H1 (cell line): Measurements from ENCODE around the gene SERPINB8. TPM values are rescaled to one million over a fixed set of nuclear protein-coding genes. Genes with fewer than 3 reads are reported as not detected.

Experiments used
- CTCF ChIA-PET: fragments of 300-600 bp; sonication (Branson Sonifier 250); formaldehyde crosslinking; loops from one replicate; lab custom pipeline; 2021; ENCODE audit not compliant: partially characterized antibody; lab: Charles Lee
- POLR2A ChIA-PET: fragments of 300-600 bp; sonication (Branson Sonifier 250); formaldehyde crosslinking; loops from one replicate; lab custom pipeline; 2021; ENCODE audit warnings: inconsistent platforms; ENCODE audit not compliant: partially characterized antibody; lab: Charles Lee
- DNase-seq, 2 experiments: peaks; one replicate each; pipeline versions ENCODE4 v3.0.0 to v3.0.0-alpha.2; 2010 to 2022; ENCODE audit warnings: low spot score in 2 of 2, low read depth in 1 of 2, mixed read lengths in 1 of 2
- FAIRE-seq: peaks from 2 replicates; lab custom pipeline; 2011; peaks lifted over from hg19 to GRCh38; lab: Jason Lieb, UNC
- H2AFZ ChIP-seq: 2 replicates; pipeline ENCODE4 v1.8.1; 2012; ENCODE audit warnings: low read length, inconsistent platforms
- H2AK5ac ChIP-seq: 2 replicates; pipeline ENCODE4 v1.6.1; 2013; ENCODE audit warnings: low read depth, low read length
- H2BK120ac ChIP-seq: replicated peaks from 2 replicates; pipeline ENCODE3; 2013; ENCODE audit warnings: low read depth, low read length, inconsistent platforms
- H2BK12ac ChIP-seq: 2 replicates; pipeline ENCODE4 v1.6.1; 2013; ENCODE audit warnings: low read depth, low read length
- H2BK15ac ChIP-seq: 2 replicates; pipeline ENCODE4 v1.6.1; 2013; ENCODE audit warnings: low read length
- H2BK20ac ChIP-seq: 2 replicates; pipeline ENCODE4 v1.6.1; 2013; ENCODE audit warnings: low read length
- H2BK5ac ChIP-seq: 2 replicates; pipeline ENCODE4 v1.6.1; 2013; ENCODE audit warnings: low read depth, low read length
- H3K14ac ChIP-seq: 2 replicates; pipeline ENCODE4 v1.6.1; 2013; ENCODE audit warnings: inconsistent platforms; ENCODE audit not compliant: insufficient read length
- H3K18ac ChIP-seq: 2 replicates; pipeline ENCODE4 v1.6.1; 2013; ENCODE audit warnings: low read length; ENCODE audit errors: extremely low read depth
- H3K23ac ChIP-seq: 2 replicates; pipeline ENCODE4 v1.6.1; 2013; ENCODE audit warnings: inconsistent platforms; ENCODE audit not compliant: insufficient read length
- H3K23me2 ChIP-seq: 2 replicates; pipeline ENCODE4 v1.6.1; 2013; ENCODE audit warnings: low read depth, low read length
- H3K27ac ChIP-seq: 2 replicates; pipeline ENCODE4 v1.6.1; 2011; ENCODE audit warnings: low read depth, low read length, inconsistent platforms
- H3K27me3 ChIP-seq, 4 experiments: replicated peaks in 1 of 4; 1 replicate in 1 of 4; 2 replicates in 3 of 4; pipeline versions ENCODE4 v1.6.1 to v1.8.1; 2011 to 2013; ENCODE audit warnings: low read length in 3 of 4, mild to moderate bottlenecking in 3 of 4, inconsistent platforms in 2 of 4, mixed read lengths in 2 of 4, moderate library complexity in 1 of 4; ENCODE audit not compliant: control insufficient read depth in 3 of 4, insufficient read depth in 3 of 4; ENCODE audit errors: extremely low read depth in 1 of 4
- H3K36me3 ChIP-seq, 4 experiments: 2 replicates each; pipeline versions ENCODE4 v1.6.1 to v1.8.1; 2011 to 2013; ENCODE audit warnings: mild to moderate bottlenecking in 4 of 4, low read length in 3 of 4, moderate library complexity in 2 of 4, control low read depth in 1 of 4, inconsistent platforms in 1 of 4; ENCODE audit not compliant: insufficient read depth in 4 of 4, control insufficient read depth in 2 of 4
- H3K4ac ChIP-seq: replicated peaks from 2 replicates; pipeline ENCODE3; 2013; ENCODE audit warnings: low read length, low read depth, mixed read lengths, inconsistent platforms; ENCODE audit not compliant: insufficient read length
- H3K4me1 ChIP-seq, 4 experiments: replicated peaks in 1 of 4; 1 replicate in 1 of 4; 2 replicates in 3 of 4; pipeline versions ENCODE4 v1.6.1 to v1.8.1; 2011 to 2013; ENCODE audit warnings: low read length in 3 of 4, inconsistent platforms in 2 of 4, mixed read lengths in 1 of 4; ENCODE audit not compliant: insufficient read depth in 4 of 4, control insufficient read depth in 3 of 4
- H3K4me2 ChIP-seq, 2 experiments: 2 replicates each; pipeline versions ENCODE4 v1.6.1 to v1.8.1; 2011 to 2013; ENCODE audit warnings: low read depth in 2 of 2, low read length in 2 of 2, control low read depth in 1 of 2, inconsistent platforms in 1 of 2, mild to moderate bottlenecking in 1 of 2; ENCODE audit not compliant: insufficient read depth in 1 of 2
- H3K4me3 ChIP-seq, 4 experiments: fragments of 200-600, 300-600 bp in 1 of 4; sonication (generic), shearing (Covaris generic), sonication (Bioruptor Twin) in 1 of 4; 2 replicates each; pipeline versions ENCODE4 v1.5.1 to v1.8.1; 2011 to 2016; ENCODE audit warnings: low read length in 4 of 4, low read depth in 3 of 4, control low read depth in 2 of 4, inconsistent platforms in 2 of 4, mild to moderate bottlenecking in 2 of 4, mixed read lengths in 1 of 4, moderate library complexity in 1 of 4; ENCODE audit not compliant: insufficient read depth in 2 of 4; ENCODE audit errors: extremely low read depth in 1 of 4
- H3K56ac ChIP-seq: replicated peaks from 2 replicates; pipeline ENCODE3; 2013; ENCODE audit warnings: low read depth, mild to moderate bottlenecking, mixed read lengths, low read length, inconsistent platforms; ENCODE audit not compliant: insufficient read length
- H3K79me1 ChIP-seq: 2 replicates; pipeline ENCODE4 v1.6.1; 2013; ENCODE audit warnings: low read depth, low read length, control low read depth
- H3K79me2 ChIP-seq, 2 experiments: 2 replicates each; pipeline versions ENCODE4 v1.6.1 to v1.8.1; 2012 to 2013; ENCODE audit warnings: low read length in 2 of 2, mild to moderate bottlenecking in 2 of 2, inconsistent platforms in 1 of 2; ENCODE audit not compliant: insufficient read depth in 2 of 2, control insufficient read depth in 1 of 2
- H3K9ac ChIP-seq, 4 experiments: replicated peaks in 1 of 4; 1 replicate in 1 of 4; 2 replicates in 3 of 4; pipeline versions ENCODE4 v1.6.1 to v1.8.1; 2011 to 2013; ENCODE audit warnings: low read depth in 3 of 4, low read length in 3 of 4, control low read depth in 2 of 4, mild to moderate bottlenecking in 2 of 4, moderate library complexity in 2 of 4, inconsistent platforms in 1 of 4; ENCODE audit errors: extremely low read depth in 1 of 4
- H3K9me3 ChIP-seq, 2 experiments: 2 replicates each; pipeline versions ENCODE4 v1.6.1 to v1.8.1; 2012 to 2013; ENCODE audit warnings: mild to moderate bottlenecking in 2 of 2, moderate library complexity in 2 of 2, control low read depth in 1 of 2, inconsistent platforms in 1 of 2, low read depth in 1 of 2, low read length in 1 of 2, mixed read lengths in 1 of 2; ENCODE audit not compliant: insufficient read depth in 2 of 2
- H4K20me1 ChIP-seq, 2 experiments: replicated peaks in 1 of 2; 2 replicates each; pipeline versions ENCODE3 to v1.8.1; 2011 to 2013; ENCODE audit warnings: inconsistent platforms in 2 of 2, low read length in 2 of 2, mild to moderate bottlenecking in 1 of 2; ENCODE audit not compliant: insufficient read depth in 2 of 2, control insufficient read depth in 1 of 2
- H4K5ac ChIP-seq: 2 replicates; pipeline ENCODE4 v1.6.1; 2013; ENCODE audit warnings: low read length, low read depth, mixed read lengths, inconsistent platforms; ENCODE audit not compliant: insufficient read length
- H4K8ac ChIP-seq: 2 replicates; pipeline ENCODE4 v1.8.0; 2013; ENCODE audit warnings: mild to moderate bottlenecking, moderate library complexity, low read length, inconsistent platforms; ENCODE audit not compliant: insufficient read depth; ENCODE audit errors: extremely low read depth
- H4K91ac ChIP-seq: replicated peaks from 2 replicates; pipeline ENCODE3; 2013; ENCODE audit warnings: low read length, mixed read lengths, inconsistent platforms; ENCODE audit not compliant: insufficient read length
- MAFK ChIP-seq: IDR thresholded peaks from 2 replicates; pipeline ENCODE4 v1.6.1; 2012; ENCODE audit warnings: low read depth, mild to moderate bottlenecking, improper control_type of control experiment, low read length
- POLR2AphosphoS5 ChIP-seq: IDR thresholded peaks from 2 replicates; pipeline ENCODE4 v1.6.1; 2011; ENCODE audit warnings: low read depth, low read length
- RBBP5 ChIP-seq: IDR thresholded peaks from 2 replicates; pipeline ENCODE4 v1.7.1; 2012; ENCODE audit warnings: low read depth, mild to moderate bottlenecking, inconsistent platforms, low read length, moderate library complexity, borderline replicate concordance
- RNF2 ChIP-seq: fragments of 200-900, 300-1000 bp; sonication (generic); IDR thresholded peaks from 2 replicates; pipeline ENCODE4 v1.7.1; 2016; ENCODE audit warnings: borderline replicate concordance, low read depth, mild to moderate bottlenecking, antibody characterized with exemption, low read length; ENCODE audit not compliant: poor library complexity, severe bottlenecking; ENCODE audit errors: missing control alignments
- SP4 ChIP-seq: IDR thresholded peaks from 2 replicates; pipeline ENCODE4 v1.6.1; 2012; ENCODE audit warnings: low read length, inconsistent platforms
- SUZ12 ChIP-seq: fragments of 200-600 bp; sonication (generic); IDR thresholded peaks from 2 replicates; pipeline ENCODE4 v1.6.1; 2012; ENCODE audit warnings: mild to moderate bottlenecking, inconsistent platforms, low read length, moderate library complexity, mixed read lengths
- TAF1 ChIP-seq: IDR thresholded peaks from 2 replicates; pipeline ENCODE4 v1.6.1; 2011; ENCODE audit warnings: mild to moderate bottlenecking, low read depth, low read length
- YY1 ChIP-seq: IDR thresholded peaks from 2 replicates; pipeline ENCODE4 v1.6.1; 2011; ENCODE audit warnings: low read depth, mild to moderate bottlenecking, low read length
- WGBS, 2 experiments: shearing (Covaris generic) in 1 of 2; methylation state at CpG; one replicate each; pipeline versions ENCODE4 v1.1.6 to v1.1.7; 2013 to 2015; ENCODE audit warnings: low lambda C conversion rate in 2 of 2, mixed read lengths in 2 of 2, inconsistent platforms in 1 of 2, low coverage in 1 of 2, missing lambda C conversion rate in 1 of 2; ENCODE audit not compliant: insufficient replicate concordance in 2 of 2, insufficient coverage in 1 of 2, insufficient read length in 1 of 2; ENCODE audit errors: extremely low coverage in 1 of 2, missing lambda C conversion rate in 1 of 2; 5-methylcytosine and 5-hydroxymethylcytosine counted together
- polyA plus RNA-seq, 7 experiments: library from polyadenylated mRNA; depleted of rRNA in 3 of 7; stranded (reverse) in 5 of 7; unstranded in 2 of 7; fragments of >200 nt in 5 of 7; fragments of 200-250 nt in 2 of 7; gene quantifications; 1 replicate in 5 of 7; 2 replicates in 1 of 7; 4 replicates in 1 of 7; pipeline versions ENCODE4 v1.2.1 to v1.2.3, GENCODE V29; 2011 to 2013; ENCODE audit warnings: missing spikeins in 2 of 7, mixed read lengths in 2 of 7
- total RNA-seq: library from RNA; stranded (reverse); fragmentation: NEBNext Ultra II Directional; extraction: Animal tissue kit (Norgen Biotek cat#: 25700); gene quantifications from 2 replicates; pipeline ENCODE4 v1.2.1, GENCODE V29; 2021
- TF ChIP-seq, protein P1 (sequence below): IDR thresholded peaks from 2 replicates; pipeline ENCODE4 v1.6.1; 2012; ENCODE audit warnings: inconsistent platforms
- TF ChIP-seq, protein P2 (sequence below): IDR thresholded peaks from 2 replicates; pipeline ENCODE4 v1.6.1; 2012; ENCODE audit warnings: inconsistent platforms

Gene SERPINB8
- total and polyA plus RNA-seq, 2 of the 8 experiments (the other 6 are each of a cell fraction or from before 2014, with no cell fraction given), result 0.42 to 1.2 TPM

DNA sequence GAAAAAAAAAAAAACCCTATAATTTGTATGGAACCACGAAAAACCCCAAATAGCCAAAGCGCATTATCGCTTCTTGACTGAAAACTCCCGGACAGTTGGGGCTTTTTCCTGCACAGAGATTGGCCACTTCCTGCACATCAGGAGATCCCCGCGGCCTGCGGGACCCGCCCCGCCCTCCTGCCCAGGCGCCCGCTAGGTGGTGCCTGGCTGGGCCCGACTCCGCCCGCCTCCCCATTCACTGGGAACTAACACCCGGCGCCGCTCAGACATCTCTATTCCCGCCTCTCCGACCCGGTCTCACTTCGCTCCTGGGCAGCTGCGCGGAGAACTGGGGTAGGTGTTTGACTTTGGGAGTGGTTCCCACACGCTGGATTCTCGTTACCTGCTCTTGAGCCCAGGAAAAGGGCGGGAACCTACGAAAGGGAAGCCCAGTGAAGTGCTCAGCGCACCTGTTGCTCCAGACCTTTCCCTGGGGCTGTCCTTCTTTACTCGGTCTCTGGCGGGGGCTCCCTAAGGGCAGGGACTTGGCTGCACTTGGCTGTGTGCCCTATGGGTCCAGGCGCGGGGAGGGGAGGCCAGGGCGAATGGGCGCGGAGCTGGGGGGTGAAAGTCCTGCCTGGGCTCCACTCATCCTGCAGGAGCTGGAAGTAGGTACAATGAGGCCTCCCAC is 20.7 kb upstream of the SERPINB8 start, which contains the start of gene HMSD:
Gene HMSD (plus strand): TSS at position 234 of the 670 bp plus-strand sequence. CDS start 4,155 bp downstream, outside the sequence.
- CTCF ChIA-PET, result interaction anchor here (0.6 to 1.3 kb wide), 5 partner anchors 11 to 121 kb away, joined by 3 to 5 read pairs (median 3); no protein-coding TSS in a partner anchor
- peak; percentile 62 for TF ChIP-seq TAF1
- no peak for TF ChIP-seq MAFK
- TF ChIP-seq SUZ12, result no peak
- TF ChIP-seq, protein P1, sequence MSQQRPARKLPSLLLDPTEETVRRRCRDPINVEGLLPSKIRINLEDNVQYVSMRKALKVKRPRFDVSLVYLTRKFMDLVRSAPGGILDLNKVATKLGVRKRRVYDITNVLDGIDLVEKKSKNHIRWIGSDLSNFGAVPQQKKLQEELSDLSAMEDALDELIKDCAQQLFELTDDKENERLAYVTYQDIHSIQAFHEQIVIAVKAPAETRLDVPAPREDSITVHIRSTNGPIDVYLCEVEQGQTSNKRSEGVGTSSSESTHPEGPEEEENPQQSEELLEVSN, result peak; percentile 96
- no peak for TF ChIP-seq YY1
- no peak for TF ChIP-seq RNF2
- no peak for TF ChIP-seq RBBP5
- TF ChIP-seq, protein P2, sequence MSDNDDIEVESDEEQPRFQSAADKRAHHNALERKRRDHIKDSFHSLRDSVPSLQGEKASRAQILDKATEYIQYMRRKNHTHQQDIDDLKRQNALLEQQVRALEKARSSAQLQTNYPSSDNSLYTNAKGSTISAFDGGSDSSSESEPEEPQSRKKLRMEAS, result peak; percentile 79
- no peak for TF ChIP-seq SP4
- no peak for TF ChIP-seq POLR2AphosphoS5

More for the DNA sequence above, 20.7 kb upstream of the SERPINB8 start, which contains the start of gene HMSD:
- H3K23me2 ChIP-seq, result peaks cover 3% of the 10 kb centered on the region; the same call in 1 of the 2 replicates
- POLR2A ChIA-PET, result interaction anchor here (0.6 kb wide), 1 partner anchor 534 kb away, joined by 3 read pairs; no protein-coding TSS in a partner anchor
- H4K5ac ChIP-seq, result no peak within 1 kb of the TSS
- H3K79me1 ChIP-seq, result no peaks in the 10 kb centered on the region
- H4K20me1 ChIP-seq, result no peaks in the 10 kb centered on the region
- peak within 1 kb of the TSS; percentile 44; the same call in 1 of the 2 replicates for H2BK12ac ChIP-seq
- peak within 1 kb of the TSS; percentile 52 to 77 for H3K4me2 ChIP-seq
- H3K27ac ChIP-seq, result 0 out of 2 replicates have a peak within 1 kb of the TSS, but pooled peaks have one; percentile 4
- no peak within 1 kb of the TSS for H2BK120ac ChIP-seq
- 5% methylated on average over 28 of the region's 35 CpGs; no CpG with 5 or more reads in 1 of the 2 experiments for WGBS, 2 experiments
- DNase-seq (peak; percentile 54 to 83), FAIRE-seq (no peak)
- H3K23ac ChIP-seq, result no peak within 1 kb of the TSS
- H3K36me3 ChIP-seq, result no peaks in the 10 kb centered on the region
- peak within 1 kb of the TSS; percentile 29 to 68 (median 58) for H3K4me3 ChIP-seq
- H3K27me3 ChIP-seq, result no peaks in the 10 kb centered on the region
- H2AK5ac ChIP-seq, result no peak within 1 kb of the TSS
- H4K91ac ChIP-seq, result peak within 1 kb of the TSS; percentile 10
- no peak within 1 kb of the TSS; the same call in 1 of the 2 replicates for H3K18ac ChIP-seq
- no peaks in the 10 kb centered on the region for H3K9me3 ChIP-seq
- H3K14ac ChIP-seq, result no peak within 1 kb of the TSS
- no peak within 1 kb of the TSS for H4K8ac ChIP-seq
- H3K56ac ChIP-seq, result no peak within 1 kb of the TSS
- H3K4ac ChIP-seq, result no peak within 1 kb of the TSS
- no peaks in the 10 kb centered on the region for H3K79me2 ChIP-seq
- no peaks in the 10 kb centered on the region for H3K4me1 ChIP-seq
- H2AFZ ChIP-seq, result peak within 1 kb of the TSS; percentile 86; the same call in 1 of the 2 replicates
- H2BK5ac ChIP-seq, result no peak within 1 kb of the TSS
- peak within 1 kb of the TSS in 3 of 4 experiments; percentile 16 to 24 (median 20); a peak in 3 of 7 replicates for H3K9ac ChIP-seq
- H2BK15ac ChIP-seq, result no peak within 1 kb of the TSS
- 0 out of 2 replicates have a peak within 1 kb of the TSS, but pooled peaks have one; percentile 23 for H2BK20ac ChIP-seq
